ENCODE measurements around the gene ARMC6.

ARMC6 gene

GRCh38 chr19:19049406-19049805, 16.0 kb downstream of the ARMC6 start:
- H3K27ac ChIP-seq: no peak overlapping the region
- TF ChIP-seq CTCF (conservative IDR thresholded peaks at IDR 0.05) (no peak), ZFX (IDR thresholded peaks at IDR 0.05) (no peak)

GRCh38 chr19:19050104-19050503, 16.7 kb downstream of the ARMC6 start:
- TF ChIP-seq ZFX (IDR thresholded peaks at IDR 0.05): no peak
- no peak for TF ChIP-seq CTCF (conservative IDR thresholded peaks at IDR 0.05)
- H3K27ac ChIP-seq: no peak overlapping the region

GRCh38 chr19:19050731-19051130, 17.3 kb downstream of the ARMC6 start:
- no peak overlapping the region for H3K27ac ChIP-seq
- no peak for TF ChIP-seq ZFX (IDR thresholded peaks at IDR 0.05)
- no peak for TF ChIP-seq CTCF (conservative IDR thresholded peaks at IDR 0.05)

- no peak overlapping the region for H3K27ac ChIP-seq
- TF ChIP-seq ZFX (IDR thresholded peaks at IDR 0.05) (no peak), CTCF (conservative IDR thresholded peaks at IDR 0.05) (no peak)
Observed at GRCh38 chr19:19051478-19052213, 18.2 kb downstream of the ARMC6 start.

- no peak overlapping the region for H3K27ac ChIP-seq
Observed at GRCh38 chr19:19052921-19053320, 19.5 kb downstream of the ARMC6 start.

GRCh38 chr19:19053508-19054314, 20.3 kb downstream of the ARMC6 start:
- no peak overlapping the region for H3K27ac ChIP-seq
- TF ChIP-seq ZFX (IDR thresholded peaks at IDR 0.05) (no peak), CTCF (conservative IDR thresholded peaks at IDR 0.05) (peak; percentile 88)

More at GRCh38 chr19:19052921-19053320, 19.5 kb downstream of the ARMC6 start:
- TF ChIP-seq CTCF (conservative IDR thresholded peaks at IDR 0.05): no peak
- TF ChIP-seq ZFX (IDR thresholded peaks at IDR 0.05): no peak

- H3K27ac ChIP-seq: no peak overlapping the region
- no peak for TF ChIP-seq CTCF (conservative IDR thresholded peaks at IDR 0.05)
- TF ChIP-seq ZFX (IDR thresholded peaks at IDR 0.05): no peak
Observed at GRCh38 chr19:19054315-19054938, 21.0 kb downstream of the ARMC6 start.

All from C4-2B (cell line).